Mononuclear cell (primary cell): ENCODE results near the gene ST6GALNAC5. TPM values are rescaled to one million over a fixed set of nuclear protein-coding genes. Genes with fewer than 3 reads are reported as not detected.
"Not testable (repeated sequence)": the region's sequence is repeated elsewhere in the genome, so short reads cannot be mapped to it uniquely, and the experiment has no call there.

Experiments
- H3K27me3 ChIP-seq: 2 replicates; pipeline ENCODE4 v1.6.0; 2011; ENCODE audit warnings: low read length, control low read depth; ENCODE audit not compliant: insufficient read depth
- H3K4me1 ChIP-seq: 2 replicates; pipeline ENCODE4 v1.5.1; 2011; ENCODE audit warnings: mild to moderate bottlenecking, low read length, control low read depth; ENCODE audit not compliant: insufficient read depth
- H3K4me3 ChIP-seq: 2 replicates; pipeline ENCODE4 v1.5.1; 2011; ENCODE audit warnings: mild to moderate bottlenecking, low read length, moderate library complexity
- H3K9me3 ChIP-seq: 2 replicates; pipeline ENCODE4 v1.5.1; 2011; ENCODE audit warnings: low read depth, mild to moderate bottlenecking, control low read depth, low read length
- total RNA-seq: library from RNA; depleted of rRNA; stranded (reverse); fragments of >200 nt; gene quantifications from one replicate; pipeline ENCODE4 v1.2.3, GENCODE V29; 2012

ST6GALNAC5 gene
- total RNA-seq, 1 donor = not detected

GRCh38 chr1:76939817-76940216, 72.5 kb downstream of the ST6GALNAC5 start:
- no peak overlapping the region for H3K4me3 ChIP-seq
- no peaks in the 10 kb centered on the region for H3K27me3 ChIP-seq
- no peaks in the 10 kb centered on the region for H3K4me1 ChIP-seq
- H3K9me3 ChIP-seq = no peaks in the 10 kb centered on the region

GRCh38 chr1:76940571-76941335, 73.5 kb downstream of the ST6GALNAC5 start:
- no peak overlapping the region for H3K4me3 ChIP-seq
- H3K9me3 ChIP-seq = no peaks in the 10 kb centered on the region
- no peaks in the 10 kb centered on the region for H3K27me3 ChIP-seq
- H3K4me1 ChIP-seq = no peaks in the 10 kb centered on the region

GRCh38 chr1:76942549-76942948, 75.3 kb downstream of the ST6GALNAC5 start:
- no peak overlapping the region for H3K4me3 ChIP-seq
- H3K9me3 ChIP-seq = no peaks in the 10 kb centered on the region
- H3K4me1 ChIP-seq = no peaks in the 10 kb centered on the region
- H3K27me3 ChIP-seq = no peaks in the 10 kb centered on the region

- Histone ChIP-seq H3K27me3 (no peaks in the 10 kb centered on the region), H3K4me3 (no peak overlapping the region), H3K9me3 (no peaks in the 10 kb centered on the region)
These were observed 77.7 kb downstream of the ST6GALNAC5 start for GRCh38 chr1:76944942-76945341.

GRCh38 chr1:76948846-76949245, 81.6 kb downstream of the ST6GALNAC5 start:
- no peak overlapping the region for H3K4me3 ChIP-seq
- H3K9me3 ChIP-seq = no peaks in the 10 kb centered on the region

More at GRCh38 chr1:76944942-76945341, 77.7 kb downstream of the ST6GALNAC5 start:
- no peaks in the 10 kb centered on the region for H3K4me1 ChIP-seq

GRCh38 chr1:76949503-76949902, 82.2 kb downstream of the ST6GALNAC5 start:
- Histone ChIP-seq H3K27me3 (no peaks in the 10 kb centered on the region), H3K9me3 (no peaks in the 10 kb centered on the region), H3K4me1 (no peaks in the 10 kb centered on the region), H3K4me3 (no peak overlapping the region)

More at GRCh38 chr1:76948846-76949245, 81.6 kb downstream of the ST6GALNAC5 start:
- H3K4me1 ChIP-seq = no peaks in the 10 kb centered on the region
- no peaks in the 10 kb centered on the region for H3K27me3 ChIP-seq

GRCh38 chr1:76950306-76950705, 83.0 kb downstream of the ST6GALNAC5 start:
- H3K4me1 ChIP-seq = no peaks in the 10 kb centered on the region
- no peaks in the 10 kb centered on the region for H3K9me3 ChIP-seq
- no peak overlapping the region for H3K4me3 ChIP-seq
- H3K27me3 ChIP-seq = no peaks in the 10 kb centered on the region

- Histone ChIP-seq H3K9me3 (no peaks in the 10 kb centered on the region), H3K4me3 (no peak overlapping the region), H3K4me1 (no peaks in the 10 kb centered on the region), H3K27me3 (no peaks in the 10 kb centered on the region)
These were observed 83.9 kb downstream of the ST6GALNAC5 start for GRCh38 chr1:76951153-76951552.

GRCh38 chr1:76955652-76956051, 88.4 kb downstream of the ST6GALNAC5 start:
- H3K4me3 ChIP-seq = no peak overlapping the region
- no peaks in the 10 kb centered on the region for H3K9me3 ChIP-seq
- no peaks in the 10 kb centered on the region for H3K4me1 ChIP-seq
- H3K27me3 ChIP-seq = no peaks in the 10 kb centered on the region

- Histone ChIP-seq H3K4me1 (no peaks in the 10 kb centered on the region), H3K4me3 (no peak overlapping the region), H3K9me3 (no peaks in the 10 kb centered on the region), H3K27me3 (no peaks in the 10 kb centered on the region)
These were observed 90.7 kb downstream of the ST6GALNAC5 start for GRCh38 chr1:76957961-76958360.

GRCh38 chr1:76958828-76959227, 91.5 kb downstream of the ST6GALNAC5 start:
- no peaks in the 10 kb centered on the region for H3K9me3 ChIP-seq

GRCh38 chr1:76959556-76959955, 92.3 kb downstream of the ST6GALNAC5 start:
- no peaks in the 10 kb centered on the region for H3K27me3 ChIP-seq
- H3K9me3 ChIP-seq = no peaks in the 10 kb centered on the region
- no peaks in the 10 kb centered on the region for H3K4me1 ChIP-seq
- no peak overlapping the region for H3K4me3 ChIP-seq

More at GRCh38 chr1:76958828-76959227, 91.5 kb downstream of the ST6GALNAC5 start:
- H3K27me3 ChIP-seq = no peaks in the 10 kb centered on the region
- H3K4me3 ChIP-seq = no peak overlapping the region
- no peaks in the 10 kb centered on the region for H3K4me1 ChIP-seq

- Histone ChIP-seq H3K27me3 (no peaks in the 10 kb centered on the region), H3K9me3 (no peaks in the 10 kb centered on the region), H3K4me3 (no peak overlapping the region), H3K4me1 (no peaks in the 10 kb centered on the region)
These were observed 94.0 kb downstream of the ST6GALNAC5 start for GRCh38 chr1:76961181-76961819.

GRCh38 chr1:76961820-76962207, 94.5 kb downstream of the ST6GALNAC5 start:
- H3K4me1 ChIP-seq = no peaks in the 10 kb centered on the region
- H3K4me3 ChIP-seq = no peak overlapping the region
- no peaks in the 10 kb centered on the region for H3K27me3 ChIP-seq
- H3K9me3 ChIP-seq = no peaks in the 10 kb centered on the region

- not testable (repeated sequence) for H3K4me1 ChIP-seq, H3K27me3 ChIP-seq, H3K9me3 ChIP-seq, H3K4me3 ChIP-seq
These were observed 114.0 kb downstream of the ST6GALNAC5 start for GRCh38 chr1:76981267-76981666.

GRCh38 chr1:76989976-76990375, 122.7 kb downstream of the ST6GALNAC5 start:
- Histone ChIP-seq H3K4me3 (no peak overlapping the region), H3K9me3 (no peaks in the 10 kb centered on the region), H3K27me3 (no peaks in the 10 kb centered on the region), H3K4me1 (no peaks in the 10 kb centered on the region)
